Measurements from ENCODE around the gene ACOX3.
"Not testable (repeated sequence)": the region's sequence is repeated elsewhere in the genome, so short reads cannot be mapped to it uniquely, and the experiment has no call there.

Gene ACOX3

DNA sequence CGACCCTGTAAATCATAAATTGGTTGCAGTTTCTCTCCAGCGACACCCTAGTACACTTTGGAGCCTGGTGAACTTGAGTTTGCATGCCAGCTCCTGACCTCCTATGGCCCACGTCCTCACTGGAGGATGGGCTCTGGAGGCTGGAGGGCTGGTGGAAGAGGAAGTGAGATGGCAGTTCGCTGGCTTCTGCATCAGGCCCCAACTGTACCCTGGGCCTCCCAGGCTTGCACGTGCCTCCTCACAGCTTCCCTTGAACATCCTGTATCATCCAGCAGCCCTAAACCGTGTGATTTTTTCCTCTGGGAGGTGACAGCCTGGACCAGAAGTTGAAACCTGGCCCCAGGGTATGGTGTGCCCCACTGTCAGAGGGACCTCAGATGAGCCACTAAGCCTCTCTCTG lies 92.5 kb downstream of the ACOX3 start:
- DNase-seq, result no peak

DNA sequence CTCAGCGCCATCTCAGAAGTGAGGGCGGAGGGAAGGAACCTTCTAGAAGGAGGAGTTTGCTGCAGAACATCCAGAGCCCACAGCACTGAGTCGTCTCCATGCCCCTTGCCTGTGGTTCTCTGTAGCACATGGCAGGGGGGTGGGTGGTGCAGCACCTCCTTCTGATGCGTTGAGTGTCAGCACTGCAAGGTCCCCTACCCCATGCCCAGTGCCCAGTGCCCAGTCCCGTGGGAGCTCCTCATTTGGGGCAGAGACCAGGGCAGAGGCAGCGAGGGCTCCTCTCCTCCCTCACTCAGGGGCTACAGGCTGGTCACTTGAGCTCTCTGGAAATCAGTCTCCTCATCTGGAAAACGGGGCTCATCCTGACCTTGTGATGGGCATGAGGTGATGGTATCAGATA lies 92.9 kb downstream of the ACOX3 start:
- no peak for DNase-seq

DNA sequence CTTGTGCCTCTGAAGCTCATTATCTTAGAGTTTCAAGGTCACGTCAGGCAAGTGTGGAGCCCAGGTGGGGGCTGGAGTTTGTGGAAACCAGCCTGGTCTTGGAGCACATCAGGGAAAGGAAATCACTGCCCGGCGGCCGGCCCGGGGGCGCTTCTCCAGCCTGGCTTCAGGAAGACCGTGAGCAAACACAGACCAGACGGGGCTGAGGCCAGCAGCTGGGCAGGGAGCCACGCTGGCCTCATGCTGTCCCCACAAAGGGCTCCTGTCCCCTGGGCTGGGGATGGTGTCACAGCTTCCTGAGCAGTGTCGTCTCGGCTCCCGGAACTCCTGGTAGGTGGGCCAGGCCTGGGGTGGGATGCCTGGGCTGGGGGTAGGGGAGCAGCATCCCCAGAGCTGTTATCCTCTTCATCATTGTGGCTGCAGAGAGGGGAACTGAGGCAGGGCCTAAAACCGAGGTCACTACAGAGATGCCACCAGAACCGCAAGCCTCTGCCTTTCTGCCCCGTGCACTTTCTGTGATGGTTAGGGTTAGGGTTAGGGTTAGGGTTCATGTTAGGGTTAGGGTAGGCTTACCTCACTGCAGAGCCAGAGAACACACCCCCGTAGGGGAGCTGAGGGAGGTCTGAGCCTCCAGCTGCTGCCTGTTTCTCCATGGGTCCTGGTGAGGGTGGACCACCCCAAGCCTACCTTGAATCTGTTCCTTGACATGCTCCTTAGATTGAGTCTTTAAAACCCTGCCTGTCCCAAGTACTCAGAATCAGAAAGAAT lies 93.5 kb downstream of the ACOX3 start:
- DNase-seq, result no peak

DNA sequence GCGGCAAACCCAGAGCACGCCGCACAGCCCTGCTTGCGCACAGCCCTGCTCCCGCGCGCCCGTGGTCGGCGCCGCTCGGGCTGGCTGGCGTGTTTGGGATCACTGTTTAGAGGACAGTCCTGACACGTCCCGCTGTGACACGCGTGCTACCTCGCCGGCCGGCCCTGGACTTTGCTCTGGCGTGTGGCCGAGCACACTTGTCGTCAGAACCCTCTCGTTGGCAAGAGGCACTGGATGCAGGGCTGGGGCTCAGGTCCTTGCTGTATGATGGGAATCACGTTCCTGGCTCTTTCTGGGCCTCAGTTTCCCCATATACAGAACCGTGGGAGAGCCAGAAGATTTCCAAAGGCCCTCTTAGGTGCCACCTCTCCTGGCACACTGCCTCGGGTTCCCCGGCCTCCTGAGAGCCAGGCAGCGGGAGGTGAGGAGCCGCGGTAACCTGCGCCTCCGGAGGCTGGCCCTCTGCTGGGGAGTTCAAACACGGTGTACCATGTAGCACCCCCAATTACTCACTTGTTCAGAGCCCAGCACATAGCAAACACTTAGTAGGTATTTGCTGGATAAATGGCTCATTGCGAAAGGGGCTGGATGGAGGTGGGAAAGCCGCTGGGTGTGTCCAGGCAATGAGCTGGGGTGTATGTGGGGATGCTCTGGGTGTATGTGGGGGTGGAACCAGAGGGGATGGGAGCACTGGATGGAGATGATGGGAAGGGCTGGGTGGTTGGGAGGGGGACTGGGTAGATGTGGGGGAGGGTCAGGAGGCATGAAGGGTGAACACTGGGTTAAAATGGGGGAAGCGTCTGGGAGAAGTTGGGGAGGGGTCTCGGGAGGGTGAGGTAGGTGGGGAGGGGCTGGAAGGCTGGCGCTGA lies 94.3 kb downstream of the ACOX3 start:
- no peak for DNase-seq

DNA sequence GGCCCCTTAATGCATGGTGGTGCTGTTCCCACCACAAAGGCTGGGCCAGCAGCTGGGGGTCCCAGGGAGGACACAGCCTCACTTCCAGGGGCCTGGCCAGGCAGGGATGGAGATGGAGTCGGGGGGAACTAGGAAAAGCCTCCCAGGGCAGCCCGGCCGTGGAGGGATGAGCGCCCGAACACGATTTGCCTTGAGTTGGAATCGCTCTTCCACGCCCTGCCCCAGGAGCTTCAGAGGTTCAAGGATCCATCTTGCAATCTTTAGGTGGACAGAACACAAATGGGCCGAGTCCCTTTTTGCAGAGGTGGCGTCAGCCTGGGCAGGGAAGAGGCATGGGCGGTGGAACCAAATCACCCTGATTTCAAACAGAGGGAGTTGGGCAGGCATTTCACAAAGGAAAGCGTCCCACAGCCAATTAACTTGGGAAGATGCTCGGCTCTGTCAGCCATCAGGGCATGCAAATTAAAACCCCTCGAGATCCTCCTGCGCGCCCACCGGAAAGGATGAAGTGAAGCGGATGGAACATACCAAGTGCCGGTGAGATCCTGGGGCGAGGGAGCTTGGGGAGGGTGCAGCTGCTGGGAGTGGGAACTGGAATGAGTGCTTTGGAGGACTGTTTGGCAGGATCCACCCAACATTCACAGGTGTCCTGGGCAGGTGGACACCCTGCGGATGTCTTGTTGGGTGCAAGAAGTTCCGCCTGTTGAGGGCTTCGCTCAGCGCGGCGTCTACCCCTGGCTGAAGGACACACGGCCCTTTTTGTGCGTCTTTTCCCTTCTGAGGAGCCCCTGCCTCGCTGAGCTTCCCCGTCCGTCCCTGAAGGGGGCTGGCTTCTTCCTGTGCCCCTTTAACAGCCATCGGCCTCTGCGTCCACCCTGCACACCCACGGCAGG lies 95.2 kb downstream of the ACOX3 start:
- no peak for DNase-seq

DNA sequence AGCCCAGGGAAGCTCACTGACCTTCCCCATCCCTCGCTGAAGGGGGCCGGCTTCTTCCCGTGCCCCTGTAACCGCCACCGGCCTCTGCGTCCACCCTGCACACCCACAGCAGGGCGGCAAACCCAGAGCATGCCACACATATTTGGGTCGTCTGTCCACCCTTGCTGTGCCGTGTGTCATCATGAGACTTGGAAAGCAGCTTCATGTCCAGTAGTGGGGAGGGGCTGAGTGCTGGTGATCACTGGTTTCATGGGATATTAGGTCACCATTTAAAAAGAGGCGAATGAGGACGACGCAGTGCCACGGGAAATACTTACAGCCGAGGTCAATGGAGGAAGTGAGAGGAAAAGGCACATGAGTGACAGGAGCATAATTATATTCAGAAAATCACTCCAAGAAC lies 96.1 kb downstream of the ACOX3 start:
- no peak for DNase-seq

DNA sequence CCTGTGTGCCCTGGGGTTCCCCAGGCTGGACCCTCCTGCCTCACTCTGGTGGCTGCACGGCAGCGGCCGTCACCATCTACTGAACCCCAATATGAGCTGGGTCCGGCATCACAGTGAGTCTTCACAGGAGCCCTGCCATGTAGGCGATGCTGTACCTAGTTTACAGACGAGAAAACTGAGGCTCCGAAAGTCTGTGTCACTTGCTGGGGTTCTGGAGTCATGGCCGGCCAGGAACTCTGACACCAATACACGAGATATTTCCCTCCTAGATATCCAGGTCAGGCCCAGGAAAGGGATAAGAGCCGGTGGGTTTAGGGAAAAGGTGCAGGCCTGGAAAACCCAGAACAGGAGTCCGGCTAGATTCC lies 96.6 kb downstream of the ACOX3 start:
- no peak for DNase-seq

DNA sequence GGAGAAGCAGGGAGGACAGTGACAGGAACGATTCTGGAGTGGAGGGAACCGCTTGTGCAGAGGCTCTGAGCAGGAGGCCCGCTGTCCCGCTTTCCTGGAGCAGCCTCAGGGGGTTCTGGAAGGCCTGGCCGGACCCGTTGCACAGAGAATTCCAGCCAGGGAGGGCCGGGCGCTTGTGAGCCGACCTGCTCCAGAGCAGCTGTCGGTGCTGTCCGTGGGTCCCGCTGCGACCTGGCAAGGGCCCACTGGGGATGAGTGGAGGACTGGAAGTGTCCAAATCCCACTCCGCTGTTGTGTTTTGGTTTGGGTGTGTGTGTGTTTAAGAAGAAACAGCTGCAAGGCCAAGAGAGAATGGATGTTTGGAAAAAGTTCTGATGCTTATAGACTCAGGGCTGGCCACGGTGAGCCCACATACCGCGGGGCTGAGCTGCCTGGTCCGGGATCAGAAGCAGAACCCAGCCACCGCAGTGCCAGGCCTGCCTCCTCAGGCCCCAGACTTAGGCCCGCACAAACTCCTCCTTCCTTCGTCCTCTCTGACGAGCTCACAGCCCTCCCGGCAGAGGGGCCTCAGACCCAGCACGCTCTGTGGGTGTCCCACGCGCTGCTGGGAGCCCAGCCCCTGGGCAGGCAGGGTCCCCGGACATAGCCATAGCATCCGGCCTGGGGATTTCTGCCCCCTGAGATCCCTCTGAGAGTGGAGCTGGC lies 97.1 kb downstream of the ACOX3 start:
- DNase-seq, result no peak

DNA sequence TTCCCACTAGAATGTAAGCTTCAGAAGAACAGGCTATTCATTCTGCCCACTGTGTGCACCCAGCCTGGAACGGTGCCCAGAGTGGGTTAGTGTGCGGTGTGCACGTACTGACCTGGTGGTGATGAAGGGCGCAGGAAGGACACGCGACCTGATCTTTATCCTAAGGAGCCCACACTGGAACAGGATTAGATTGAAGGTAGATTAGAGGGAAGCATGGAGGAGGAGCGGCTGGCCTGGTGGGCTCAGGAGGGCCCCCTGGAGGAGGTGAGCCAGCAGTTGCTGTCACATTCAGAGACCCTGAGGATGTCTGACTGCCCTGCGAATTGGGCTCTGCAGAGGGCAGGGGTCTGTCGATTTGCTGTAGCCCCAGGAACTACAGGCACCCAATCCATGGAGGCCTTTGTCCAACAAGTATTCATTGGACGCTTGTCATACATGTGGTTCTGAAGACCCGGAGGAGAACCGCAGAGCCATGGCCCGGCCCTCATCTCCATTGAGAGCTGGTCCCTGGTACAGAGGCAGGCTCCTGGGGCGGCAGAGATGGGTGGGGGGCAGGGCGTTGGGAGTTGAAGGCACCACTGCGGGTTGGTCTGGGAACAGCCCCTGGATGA lies 97.8 kb downstream of the ACOX3 start:
- DNase-seq, result no peak

DNA sequence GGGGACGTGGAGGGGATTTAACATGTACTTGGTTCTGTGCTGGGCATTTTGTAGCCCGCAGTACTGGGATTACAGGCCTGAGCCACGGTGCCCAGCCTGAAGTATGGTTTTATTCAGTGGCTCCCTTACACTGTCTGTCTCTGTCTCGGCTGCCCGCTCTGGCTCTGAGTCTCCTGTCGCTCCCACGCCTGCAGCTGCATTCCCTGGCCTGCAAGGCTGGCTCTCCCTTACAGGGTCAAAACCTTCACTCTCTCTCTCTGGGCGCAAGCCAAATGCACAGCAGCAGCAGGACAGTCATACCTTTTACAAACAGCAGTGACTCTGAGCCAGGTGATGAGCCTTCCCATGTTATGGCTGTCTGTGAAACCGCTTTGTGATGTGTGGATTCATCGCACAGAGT lies 98.8 kb downstream of the ACOX3 start:
- DNase-seq, result no peak

DNA sequence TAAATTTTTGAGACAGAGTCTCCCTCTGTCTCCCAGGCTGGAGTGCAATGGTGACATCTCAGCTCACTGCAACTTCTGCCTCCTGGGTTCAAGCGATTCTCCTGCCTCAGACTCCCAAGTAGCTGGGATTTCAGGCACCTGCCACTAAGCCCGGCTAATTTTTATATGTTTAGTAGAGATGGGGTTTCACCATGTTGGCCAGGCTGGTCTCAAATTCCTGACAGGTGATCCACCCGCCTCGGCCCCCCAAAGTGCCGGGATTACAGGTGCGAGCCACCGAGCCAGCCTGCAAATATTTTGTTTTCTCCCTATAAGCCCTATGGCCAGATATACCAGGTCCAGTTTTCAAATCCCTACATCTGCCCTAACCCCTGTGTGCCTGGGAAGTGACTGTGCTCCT lies 99.2 kb downstream of the ACOX3 start:
- DNase-seq, result not testable (repeated sequence)

DNA sequence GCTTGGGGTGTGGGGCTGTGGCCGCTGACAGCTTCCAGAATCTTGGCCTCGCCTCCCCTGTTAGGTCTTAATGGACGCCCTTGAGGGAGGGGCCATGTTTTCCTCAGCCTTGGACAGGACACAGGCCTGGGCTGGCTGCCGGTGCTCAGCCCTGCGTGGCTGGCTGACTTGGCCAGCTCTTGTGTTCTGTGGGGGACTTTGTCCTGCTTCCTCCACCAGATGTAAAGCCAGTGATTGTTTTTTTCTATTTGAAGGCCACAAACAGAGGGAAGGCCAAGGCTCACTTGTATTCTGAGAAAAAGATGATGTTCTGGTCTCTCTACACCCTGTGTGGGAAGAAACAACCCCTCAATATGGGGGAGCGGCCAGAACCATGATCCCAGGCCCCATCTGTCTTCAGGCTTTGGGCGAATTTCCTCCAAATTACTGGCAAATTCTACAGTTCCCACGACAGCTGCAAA lies 99.7 kb downstream of the ACOX3 start:
- DNase-seq, result no peak

DNA sequence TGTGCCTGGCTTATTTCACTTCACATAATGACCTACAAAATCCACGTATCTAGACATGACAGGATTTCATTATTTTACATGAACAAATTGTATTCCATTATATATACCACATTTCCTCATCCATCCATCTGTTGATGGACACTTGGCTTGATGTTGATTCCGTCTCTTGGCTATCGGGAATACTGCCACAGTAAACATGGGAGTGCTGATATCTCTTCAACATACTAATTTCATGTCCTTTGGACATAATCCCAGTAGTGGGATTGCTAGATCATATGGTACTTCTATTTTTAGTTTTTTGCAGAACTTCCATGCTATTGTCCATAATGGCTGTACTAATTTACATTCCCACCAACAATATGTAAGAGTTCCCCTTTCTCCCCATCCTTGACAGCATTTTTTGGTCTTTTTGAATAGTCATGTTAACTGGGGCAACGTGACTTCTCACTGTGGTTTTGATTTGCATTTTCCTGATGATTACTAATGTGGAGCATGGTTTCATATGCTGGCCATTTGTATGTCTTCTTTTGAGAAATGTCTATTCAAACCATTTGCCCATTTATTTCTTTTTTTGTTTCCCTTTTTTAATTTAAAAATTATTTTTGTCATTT lies 102.1 kb downstream of the ACOX3 start:
- DNase-seq, result no peak

DNA sequence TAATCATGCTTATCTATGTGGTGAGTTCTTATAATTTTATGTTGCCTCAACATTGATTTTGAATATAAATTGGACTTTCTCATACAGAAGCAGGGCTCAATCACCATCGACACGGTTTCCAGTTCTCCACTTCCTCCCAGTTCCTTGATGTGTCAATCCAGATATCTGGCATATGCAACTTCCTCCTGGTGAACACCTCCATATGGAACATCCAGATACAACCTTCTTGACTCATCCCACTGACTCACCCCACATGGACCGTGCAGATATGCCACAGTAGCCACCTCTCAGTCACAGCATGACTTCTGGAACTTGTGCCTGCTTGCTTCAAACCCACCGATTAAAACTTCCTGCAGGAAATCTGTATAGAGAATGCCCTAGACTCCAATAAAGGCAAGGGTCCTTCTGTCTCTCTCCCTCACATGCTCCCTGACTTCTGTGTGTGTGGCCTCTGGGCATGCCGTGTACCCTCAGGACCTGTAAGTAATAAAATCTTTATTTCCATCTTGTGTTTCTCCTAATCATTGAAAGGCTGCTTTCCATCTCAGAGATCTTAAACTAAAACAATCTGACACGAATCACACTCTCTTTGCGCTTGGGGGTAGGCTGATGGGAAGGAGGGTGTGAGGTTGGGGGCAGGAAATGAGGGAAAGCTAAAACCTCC lies 104.0 kb downstream of the ACOX3 start:
- no peak for DNase-seq

DNA sequence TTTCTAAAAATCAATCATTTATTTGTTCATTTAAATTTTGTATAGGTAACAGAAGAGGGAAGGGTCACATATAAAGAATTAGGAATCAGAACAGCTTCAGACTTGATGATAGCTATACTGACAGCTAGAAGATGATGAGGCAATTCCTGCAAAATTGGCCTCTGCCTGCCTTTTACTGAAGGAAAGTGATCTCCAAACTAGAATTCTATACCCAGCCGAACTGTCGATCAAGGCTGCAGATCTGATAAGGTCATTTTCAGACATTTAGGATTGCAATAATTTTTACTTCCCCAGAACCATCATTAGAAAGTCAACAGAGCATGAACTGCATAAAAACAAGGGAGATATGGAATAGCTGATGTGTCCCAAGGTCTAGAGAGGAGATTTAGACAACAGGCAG lies 104.7 kb downstream of the ACOX3 start:
- DNase-seq, result no peak

DNA sequence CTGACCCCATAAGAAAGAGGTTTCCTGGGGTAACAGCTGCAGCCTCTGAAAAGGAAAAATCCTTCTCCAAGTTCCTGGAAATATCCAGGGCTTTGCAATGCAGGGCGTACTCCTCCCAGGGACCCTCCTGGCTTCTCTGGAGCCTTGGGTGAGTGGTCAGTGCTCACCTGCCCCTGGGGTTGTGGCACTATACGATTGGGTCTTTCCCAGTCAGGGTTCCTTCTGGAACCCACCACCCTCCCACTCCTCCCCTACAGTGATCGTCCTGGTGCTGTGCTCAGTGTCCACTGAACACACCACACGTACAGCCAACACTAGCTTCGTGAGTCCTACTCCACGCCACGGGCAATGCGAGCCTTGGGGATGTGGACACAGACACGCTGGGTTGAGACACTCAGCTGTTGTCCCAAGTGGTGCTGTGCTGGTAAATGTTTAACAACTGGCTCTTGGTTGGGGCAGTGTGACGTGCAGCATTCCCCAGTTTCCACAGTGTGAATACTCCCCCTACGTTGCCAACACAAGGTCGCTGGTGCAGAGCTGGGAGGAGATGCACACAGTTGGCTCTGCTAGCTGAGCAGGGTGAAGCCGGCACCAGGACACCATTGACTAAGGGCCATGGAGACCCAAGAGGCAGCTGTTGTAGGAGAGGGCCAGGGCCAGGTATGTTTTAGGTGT lies 105.6 kb downstream of the ACOX3 start:
- DNase-seq, result no peak

DNA sequence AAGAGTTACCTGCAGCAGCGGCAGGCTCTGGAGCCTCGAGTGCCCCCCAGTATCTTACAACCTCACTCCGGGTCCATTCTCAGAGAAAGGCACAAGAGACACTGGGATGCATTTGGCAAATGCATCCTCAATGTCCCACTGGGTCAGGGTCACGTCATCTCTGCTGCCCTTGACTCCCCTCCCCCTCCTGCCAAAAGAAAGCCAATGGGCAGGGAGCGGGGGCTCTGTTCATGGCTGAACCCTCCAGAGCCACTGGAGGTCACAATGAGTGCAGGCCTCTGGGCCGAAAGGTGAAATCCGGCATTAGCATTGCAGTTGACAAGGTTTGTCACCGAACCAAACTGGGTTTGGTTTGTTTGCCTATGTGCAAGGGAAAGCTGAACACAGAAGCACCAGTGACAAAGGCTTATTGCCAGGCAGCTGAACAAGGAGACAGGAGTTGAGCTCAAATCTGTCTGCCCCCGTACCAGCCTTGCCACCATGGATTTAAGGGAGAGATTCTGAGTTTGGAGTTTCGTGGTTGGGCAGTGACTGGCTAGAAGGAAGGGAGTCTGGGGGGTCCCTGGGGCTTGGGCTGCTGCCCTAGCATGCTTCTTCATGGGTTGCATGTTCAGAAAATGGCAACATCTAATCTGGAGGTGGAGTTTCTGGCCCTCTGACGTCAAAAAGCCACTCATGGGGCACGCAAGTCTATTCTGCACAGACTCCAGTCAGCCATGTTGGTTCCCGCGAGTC lies 106.6 kb downstream of the ACOX3 start:
- DNase-seq, result no peak

DNA sequence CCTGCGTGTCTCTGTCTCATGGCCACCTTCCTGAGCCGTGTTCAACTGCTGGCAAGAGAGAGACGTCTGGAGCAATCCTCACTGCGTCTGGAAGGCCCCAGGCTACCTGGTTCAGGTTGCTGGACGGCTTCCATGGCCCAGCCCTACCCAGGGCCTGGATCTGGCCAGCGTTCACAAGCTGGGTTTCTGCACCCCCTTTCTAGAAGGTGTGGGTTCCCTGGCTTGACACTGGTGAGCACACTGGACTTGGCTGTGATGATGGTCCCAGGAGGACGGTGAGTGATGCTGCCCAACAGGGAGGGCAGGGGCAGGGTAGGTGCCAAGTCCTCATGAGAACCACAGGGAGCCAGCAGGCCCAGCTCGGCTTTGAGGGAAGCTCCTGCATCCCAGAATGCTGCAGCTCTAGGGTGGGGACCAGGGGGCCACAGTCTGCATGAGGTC lies 107.6 kb downstream of the ACOX3 start:
- DNase-seq, result no peak

DNA sequence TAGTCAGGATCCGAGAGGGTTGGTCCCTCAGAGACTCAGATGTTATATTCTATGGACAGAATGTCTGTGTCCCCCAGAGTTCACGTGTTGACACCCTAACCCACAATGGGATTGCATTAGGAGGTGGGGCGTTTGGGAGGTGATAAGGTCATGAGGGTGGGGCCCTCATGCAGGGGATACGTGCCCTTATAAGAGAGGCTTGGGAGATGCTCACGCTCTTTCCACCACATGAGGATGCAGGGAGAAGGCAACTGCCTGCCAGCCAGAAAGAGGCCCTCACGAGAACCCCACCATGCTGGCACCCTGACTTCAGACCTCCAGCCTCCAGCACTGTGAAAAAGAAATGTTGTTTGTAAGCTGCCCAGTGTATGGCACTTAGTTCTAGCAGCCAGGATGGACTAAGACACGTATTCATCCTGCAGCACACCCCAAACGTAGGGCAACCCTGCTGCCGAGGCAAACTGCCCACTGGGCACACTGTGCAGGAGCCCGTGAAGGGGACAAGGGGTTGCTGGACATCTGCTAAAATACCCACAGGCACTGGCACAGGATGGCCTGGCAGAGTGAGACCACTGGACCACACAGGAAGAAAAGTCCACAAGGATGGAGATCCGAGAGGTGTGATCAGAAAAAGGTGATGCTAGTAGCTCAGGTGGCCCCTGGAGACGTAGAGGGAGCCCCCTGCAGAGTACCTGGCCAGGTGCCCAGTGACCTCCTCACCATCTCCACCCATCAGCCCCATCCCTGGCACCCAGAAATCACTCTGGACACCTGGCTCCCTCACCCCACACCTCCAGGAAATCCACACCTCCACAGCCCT lies 108.3 kb downstream of the ACOX3 start:
- DNase-seq, result no peak
